ENCODE measurements around the gene TGFBR3.

The TGFBR3 gene

GRCh38 chr1:91729621-91730358 lies 156.2 kb downstream of the TGFBR3 start:
- DNase-seq, result no peak

- no peak for DNase-seq
Measured at GRCh38 chr1:91727763-91728162, 158.2 kb downstream of the TGFBR3 start.

- no peak for DNase-seq
Measured at GRCh38 chr1:91725989-91726721, 159.8 kb downstream of the TGFBR3 start.

- DNase-seq, result no peak
Measured at GRCh38 chr1:91725618-91725988, 160.3 kb downstream of the TGFBR3 start.

- DNase-seq, result no peak
Measured at GRCh38 chr1:91724644-91725043, 161.3 kb downstream of the TGFBR3 start.

- no peak for DNase-seq
Measured at GRCh38 chr1:91724231-91724630, 161.7 kb downstream of the TGFBR3 start.

GRCh38 chr1:91720044-91720443 lies 165.9 kb downstream of the TGFBR3 start:
- no peak for DNase-seq

GRCh38 chr1:91718877-91719276 lies 167.1 kb downstream of the TGFBR3 start:
- DNase-seq, result no peak

GRCh38 chr1:91718368-91718767 lies 167.6 kb downstream of the TGFBR3 start:
- DNase-seq, result no peak

GRCh38 chr1:91717839-91718238 lies 168.1 kb downstream of the TGFBR3 start:
- no peak for DNase-seq

GRCh38 chr1:91716339-91716738 lies 169.6 kb downstream of the TGFBR3 start:
- DNase-seq, result no peak

- DNase-seq, result no peak
Measured at GRCh38 chr1:91715416-91716000, 170.4 kb downstream of the TGFBR3 start.

- DNase-seq, result no peak
Measured at GRCh38 chr1:91714867-91715381, 171.0 kb downstream of the TGFBR3 start.

GRCh38 chr1:91712981-91713841 lies 172.7 kb downstream of the TGFBR3 start:
- no peak for DNase-seq

- no peak for DNase-seq
Measured at GRCh38 chr1:91712393-91712792, 173.6 kb downstream of the TGFBR3 start.

GRCh38 chr1:91711504-91712247 lies 174.3 kb downstream of the TGFBR3 start:
- DNase-seq, result no peak

GRCh38 chr1:91710261-91710660 lies 175.7 kb downstream of the TGFBR3 start:
- no peak for DNase-seq

- no peak for DNase-seq
Measured at GRCh38 chr1:91708691-91709090, 177.3 kb downstream of the TGFBR3 start.

GRCh38 chr1:91707890-91708218 lies 178.1 kb downstream of the TGFBR3 start:
- no peak for DNase-seq

GRCh38 chr1:91707114-91707889 lies 178.6 kb downstream of the TGFBR3 start:
- DNase-seq, result no peak

GRCh38 chr1:91706140-91706957 lies 179.6 kb downstream of the TGFBR3 start:
- DNase-seq, result no peak

Data from NCI-H748 treated with DMSO at 0.1 percent for 48 hours (cell line).